Measurements from ENCODE around the gene CDC25C. TPM values are rescaled to one million over a fixed set of nuclear protein-coding genes. Genes with fewer than 3 reads are reported as not detected.
A peak's percentile ranks its signal among the peaks of the same experiment; 100 is the strongest.

Gene CDC25C
- total RNA-seq, 2 donors from 2014 or later, result 14.8 to 30.6 TPM

DNA sequence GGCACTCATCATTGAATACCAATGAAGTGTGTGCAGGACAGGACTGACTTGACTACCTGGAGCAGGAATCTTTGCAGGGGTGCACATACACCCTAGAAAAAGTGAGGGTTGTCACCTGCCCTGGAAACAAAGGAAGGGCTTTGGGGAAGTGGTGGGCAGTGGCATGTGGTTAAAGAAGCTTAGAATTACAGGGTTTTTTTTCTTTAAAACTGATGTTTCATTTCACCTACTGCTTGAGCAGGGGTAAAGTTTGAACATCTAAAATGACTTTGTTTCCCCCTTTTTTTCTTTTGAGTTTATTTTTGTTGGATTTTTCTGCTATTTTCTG lies 18.9 kb upstream of the CDC25C start:
- Histone ChIP-seq H3K9me3 (ENCODE audit: control insufficient read depth, low read length) (peaks cover 6% of the 10 kb centered on the region), H3K4me1 (ENCODE audit: control insufficient read depth, insufficient read depth, low read length) (no peaks in the 10 kb centered on the region), H3K9ac (ENCODE audit: extremely low read depth, low read length, poor library complexity, severe bottlenecking) (no peak overlapping the region), H3K27ac (ENCODE audit: low read depth, low read length) (no peak overlapping the region), H3K27me3 (ENCODE audit: control insufficient read depth, insufficient read depth, low read length, poor library complexity, severe bottlenecking) (no peaks in the 10 kb centered on the region), H3K4me3 (ENCODE audit: low read length) (no peak overlapping the region), H3K36me3 (ENCODE audit: control insufficient read depth, insufficient read depth, low read length) (peaks cover 41% of the 10 kb centered on the region)
- peaks cover 20% of the 10 kb centered on the region for H3K4me1 Mint-ChIP-seq
- H3K4me3 Mint-ChIP-seq, result no peak overlapping the region
- H3K36me3 Mint-ChIP-seq (ENCODE audit: low read depth), result peaks cover 52% of the 10 kb centered on the region
- no peaks in the 10 kb centered on the region for H3K27me3 Mint-ChIP-seq (ENCODE audit: insufficient read depth)
- peak; percentile 24 for DNase-seq
- peaks cover 10% of the 10 kb centered on the region for H3K9me3 Mint-ChIP-seq
- H3K27ac Mint-ChIP-seq, result no peak overlapping the region
- TF ChIP-seq, protein P1, sequence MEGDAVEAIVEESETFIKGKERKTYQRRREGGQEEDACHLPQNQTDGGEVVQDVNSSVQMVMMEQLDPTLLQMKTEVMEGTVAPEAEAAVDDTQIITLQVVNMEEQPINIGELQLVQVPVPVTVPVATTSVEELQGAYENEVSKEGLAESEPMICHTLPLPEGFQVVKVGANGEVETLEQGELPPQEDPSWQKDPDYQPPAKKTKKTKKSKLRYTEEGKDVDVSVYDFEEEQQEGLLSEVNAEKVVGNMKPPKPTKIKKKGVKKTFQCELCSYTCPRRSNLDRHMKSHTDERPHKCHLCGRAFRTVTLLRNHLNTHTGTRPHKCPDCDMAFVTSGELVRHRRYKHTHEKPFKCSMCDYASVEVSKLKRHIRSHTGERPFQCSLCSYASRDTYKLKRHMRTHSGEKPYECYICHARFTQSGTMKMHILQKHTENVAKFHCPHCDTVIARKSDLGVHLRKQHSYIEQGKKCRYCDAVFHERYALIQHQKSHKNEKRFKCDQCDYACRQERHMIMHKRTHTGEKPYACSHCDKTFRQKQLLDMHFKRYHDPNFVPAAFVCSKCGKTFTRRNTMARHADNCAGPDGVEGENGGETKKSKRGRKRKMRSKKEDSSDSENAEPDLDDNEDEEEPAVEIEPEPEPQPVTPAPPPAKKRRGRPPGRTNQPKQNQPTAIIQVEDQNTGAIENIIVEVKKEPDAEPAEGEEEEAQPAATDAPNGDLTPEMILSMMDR (conservative IDR thresholded peaks at IDR 0.05), result no peak

DNA sequence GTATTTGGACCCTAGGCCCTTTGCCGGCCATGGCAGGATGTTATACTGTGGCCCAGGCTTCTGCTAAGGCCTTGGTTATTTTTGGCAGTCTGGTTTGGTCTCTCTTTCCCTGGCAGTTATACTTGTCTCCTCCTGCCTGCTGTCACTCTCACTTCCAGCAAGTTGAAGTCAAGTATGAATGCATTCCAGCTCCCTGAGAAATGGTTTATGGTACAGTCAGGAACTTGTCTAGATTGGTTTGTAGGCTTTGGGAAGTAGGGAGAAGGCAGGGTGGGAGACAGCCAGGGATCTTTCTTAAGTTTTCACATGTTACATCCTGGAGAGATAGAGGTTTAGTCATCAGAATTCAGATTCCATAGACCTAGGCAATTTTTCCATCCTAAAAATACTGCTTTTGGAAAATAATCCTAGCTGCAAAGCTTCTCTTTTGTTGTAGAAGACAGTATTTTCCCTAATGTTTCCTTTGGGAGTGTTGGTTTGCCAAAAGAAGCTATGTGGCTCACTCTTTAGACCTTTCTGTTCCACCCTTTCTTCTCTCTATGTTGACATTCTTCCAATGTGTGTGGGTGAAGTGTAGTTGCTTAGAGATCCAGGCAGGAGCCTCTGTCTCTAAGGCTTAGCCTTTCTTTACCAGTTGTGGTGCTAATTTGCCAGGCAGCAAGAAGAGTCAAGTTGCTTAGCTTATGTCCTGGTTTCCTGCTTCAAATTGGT lies 18.4 kb upstream of the CDC25C start:
- peaks cover 10% of the 10 kb centered on the region for H3K9me3 Mint-ChIP-seq
- Histone ChIP-seq H3K4me1 (ENCODE audit: control insufficient read depth, insufficient read depth, low read length) (no peaks in the 10 kb centered on the region), H3K9me3 (ENCODE audit: control insufficient read depth, low read length) (peaks cover 6% of the 10 kb centered on the region), H3K4me3 (ENCODE audit: low read length) (no peak overlapping the region), H3K27ac (ENCODE audit: low read depth, low read length) (no peak overlapping the region), H3K36me3 (ENCODE audit: control insufficient read depth, insufficient read depth, low read length) (peaks cover 46% of the 10 kb centered on the region), H3K27me3 (ENCODE audit: control insufficient read depth, insufficient read depth, low read length, poor library complexity, severe bottlenecking) (no peaks in the 10 kb centered on the region), H3K9ac (ENCODE audit: extremely low read depth, low read length, poor library complexity, severe bottlenecking) (no peak overlapping the region)
- peaks cover 15% of the 10 kb centered on the region for H3K4me1 Mint-ChIP-seq
- no peak overlapping the region for H3K27ac Mint-ChIP-seq
- TF ChIP-seq, protein P1 (conservative IDR thresholded peaks at IDR 0.05), result no peak
- WGBS, 2 experiments (ENCODE audit: insufficient coverage in 1 of 2, insufficient read length in 1 of 2), result 97% methylated on average over 1 of the region's 1 CpG; no CpG with 5 or more reads in 1 of the 2 experiments
- H3K27me3 Mint-ChIP-seq (ENCODE audit: insufficient read depth), result no peaks in the 10 kb centered on the region
- H3K36me3 Mint-ChIP-seq (ENCODE audit: low read depth), result peaks cover 58% of the 10 kb centered on the region
- DNase-seq, result peak; percentile 13
- H3K4me3 Mint-ChIP-seq, result no peak overlapping the region

DNA sequence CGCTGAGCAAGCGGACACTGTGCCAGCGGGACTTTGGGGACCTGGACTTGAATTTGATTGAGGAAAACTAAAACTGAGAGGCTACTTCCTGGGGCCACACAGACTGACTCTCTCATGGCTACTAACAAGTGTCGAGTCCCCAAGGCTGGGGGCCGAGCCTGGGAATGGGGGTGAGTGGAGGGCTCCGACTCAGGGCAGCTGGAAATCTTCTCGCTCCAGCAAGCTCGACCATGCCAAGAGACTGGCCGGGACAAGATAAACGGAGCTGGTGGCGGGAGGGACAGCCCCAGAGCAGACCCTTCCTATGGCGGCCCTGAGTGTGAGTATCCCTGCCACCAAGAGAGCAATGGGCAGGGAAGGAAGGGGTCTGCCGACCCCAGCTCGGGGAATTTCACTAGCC lies 15.3 kb upstream of the CDC25C start:
- Mint-ChIP-seq H3K4me3 (no peak overlapping the region), H3K4me1 (peaks cover 4% of the 10 kb centered on the region), H3K36me3 (ENCODE audit: low read depth) (peaks cover 75% of the 10 kb centered on the region), H3K27ac (no peak overlapping the region), H3K9me3 (peaks cover 6% of the 10 kb centered on the region), H3K27me3 (ENCODE audit: insufficient read depth) (no peaks in the 10 kb centered on the region)
- TF ChIP-seq, protein P1 (conservative IDR thresholded peaks at IDR 0.05), result no peak
- H3K27me3 ChIP-seq (ENCODE audit: control insufficient read depth, insufficient read depth, low read length, poor library complexity, severe bottlenecking), result no peaks in the 10 kb centered on the region
- H3K4me3 ChIP-seq (ENCODE audit: low read length), result no peak overlapping the region
- H3K4me1 ChIP-seq (ENCODE audit: control insufficient read depth, insufficient read depth, low read length), result no peaks in the 10 kb centered on the region
- peaks cover 3% of the 10 kb centered on the region for H3K9me3 ChIP-seq (ENCODE audit: control insufficient read depth, low read length)
- H3K36me3 ChIP-seq (ENCODE audit: control insufficient read depth, insufficient read depth, low read length), result peaks cover 72% of the 10 kb centered on the region
- no peak overlapping the region for H3K9ac ChIP-seq (ENCODE audit: extremely low read depth, low read length, poor library complexity, severe bottlenecking)
- no peak overlapping the region for H3K27ac ChIP-seq (ENCODE audit: low read depth, low read length)
- no peak for DNase-seq
- WGBS, 2 experiments (ENCODE audit: insufficient coverage in 1 of 2, insufficient read length in 1 of 2), result 95 to 98% methylated on average over 11 to 14 of the region's 14 CpGs
